ENCODE measurements around the gene SCAF1.

DNA sequence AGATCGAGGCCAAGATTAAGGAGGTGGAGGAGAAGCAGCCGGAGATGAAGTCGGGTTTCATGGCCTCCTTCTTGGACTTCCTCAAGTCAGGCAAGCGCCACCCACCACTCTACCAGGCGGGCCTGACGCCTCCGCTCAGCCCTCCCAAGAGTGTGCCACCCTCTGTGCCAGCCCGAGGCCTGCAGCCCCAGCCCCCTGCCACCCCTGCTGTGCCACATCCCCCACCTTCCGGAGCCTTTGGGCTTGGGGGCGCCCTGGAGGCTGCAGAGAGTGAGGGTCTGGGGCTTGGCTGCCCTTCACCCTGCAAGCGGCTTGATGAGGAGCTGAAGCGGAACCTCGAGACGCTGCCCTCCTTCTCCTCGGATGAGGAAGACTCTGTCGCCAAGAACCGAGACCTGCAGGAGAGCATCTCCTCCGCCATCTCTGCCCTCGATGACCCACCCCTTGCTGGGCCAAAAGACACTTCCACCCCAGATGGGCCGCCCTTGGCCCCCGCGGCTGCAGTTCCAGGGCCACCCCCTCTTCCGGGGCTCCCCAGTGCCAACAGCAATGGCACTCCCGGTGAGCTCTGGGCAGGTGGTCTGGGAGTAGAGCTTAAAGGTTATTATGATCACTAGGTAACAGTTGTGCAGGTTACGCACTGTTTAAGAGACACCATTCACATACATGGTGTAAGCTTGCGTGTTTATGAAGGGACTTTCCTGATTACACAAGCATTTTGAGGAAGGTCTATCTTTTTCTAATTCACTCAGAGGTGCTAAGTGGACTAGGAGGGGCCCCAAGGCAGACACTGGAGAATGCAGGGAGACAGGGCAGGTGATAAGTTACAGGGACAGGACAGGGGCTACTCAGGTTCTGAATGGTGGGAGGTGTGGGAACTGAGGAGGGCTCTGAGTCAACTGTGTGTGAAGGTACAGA lies 42.4 kb upstream of the SCAF1 start:
- no peak for TF ChIP-seq REST (IDR thresholded peaks at IDR 0.05; ENCODE audit: insufficient replicate concordance, low read depth)
- no peak for TF ChIP-seq CTCF (IDR thresholded peaks at IDR 0.05; ENCODE audit: insufficient read depth, low read length)
- TF ChIP-seq POLR2AphosphoS5 (IDR thresholded peaks at IDR 0.05; ENCODE audit: low read depth): no peak
- no peak for TF ChIP-seq GABPA (IDR thresholded peaks at IDR 0.05; ENCODE audit: low read depth)
- no peak for TF ChIP-seq SPI1 (IDR thresholded peaks at IDR 0.05; ENCODE audit: borderline replicate concordance, low read depth)
